HepG2 (cell line): ENCODE data around the gene UST. TPM values are rescaled to one million over a fixed set of nuclear protein-coding genes. Genes with fewer than 3 reads are reported as not detected.

ENCODE experiments used
- ATAC-seq: fragments of 200-7000 bp; cut with Tn5 transposase; 3 replicates; pipeline ENCODE4 v1.9.1; 2020; ENCODE audit warnings: mild to moderate bottlenecking, moderate library complexity
- BruUV-seq: library from RNA; stranded (reverse); fragments of 400-500 nt; replicated peaks from 2 replicates; lab custom pipeline; 2021; lab: Mats Ljungman, UMichigan
- CTCF ChIA-PET: fragments of 300-600 bp; formaldehyde crosslinking; extraction: SDS; loops from one replicate; lab custom pipeline; 2021; ENCODE audit warnings: low total read pairs, inconsistent platforms, low intra/inter-chr PET ratio; lab: Yijun Ruan, JAX
- POLR2A ChIA-PET: fragments of 350-600 bp; sonication (Branson Sonifier 250); formaldehyde crosslinking; loops from one replicate; lab custom pipeline; 2020; ENCODE audit warnings: antibody characterized with exemption, inconsistent platforms; lab: Yijun Ruan, JAX
- DNase-seq: peaks from one replicate; pipeline ENCODE4 v3.0.0-alpha.2; 2015; ENCODE audit warnings: low spot score
- FAIRE-seq: peaks from 3 replicates; lab custom pipeline; 2011; peaks lifted over from hg19 to GRCh38; lab: Jason Lieb, UNC
- H2AFZ ChIP-seq: one replicate; pipeline ENCODE4 v1.6.1; 2011; ENCODE audit warnings: low read length, inconsistent platforms
- H3K27ac ChIP-seq: fragments of 300-600 bp; 3 replicates; pipeline ENCODE4 v1.8.0; 2011; ENCODE audit warnings: mixed run types, mild to moderate bottlenecking, mixed read lengths, low read length, inconsistent platforms; ENCODE audit not compliant: insufficient read depth; ENCODE audit errors: extremely low read length
- H3K27me3 ChIP-seq, 2 experiments: fragments of 200-600 bp in 1 of 2; 2 replicates in 1 of 2; 3 replicates in 1 of 2; pipeline versions ENCODE4 v1.6.0 to v1.8.0; 2011; ENCODE audit warnings: low read length in 2 of 2, mild to moderate bottlenecking in 2 of 2, moderate library complexity in 2 of 2, inconsistent platforms in 1 of 2; ENCODE audit not compliant: insufficient read depth in 2 of 2, control insufficient read depth in 1 of 2
- H3K36me3 ChIP-seq, 2 experiments: fragments of 200-600 bp in 1 of 2; replicated peaks in 1 of 2; 2 replicates in 1 of 2; 3 replicates in 1 of 2; pipeline versions ENCODE4 v1.5.1 to v1.8.0; 2011; ENCODE audit warnings: low read length in 2 of 2, inconsistent platforms in 1 of 2; ENCODE audit not compliant: insufficient read depth in 2 of 2, control insufficient read depth in 1 of 2
- H3K4me1 ChIP-seq: 2 replicates; pipeline ENCODE4 v1.5.1; 2012; ENCODE audit warnings: low read length, inconsistent platforms; ENCODE audit not compliant: insufficient read depth
- H3K4me2 ChIP-seq: 2 replicates; pipeline ENCODE4 v1.6.0; 2011; ENCODE audit warnings: low read depth, low read length, inconsistent platforms
- H3K4me3 ChIP-seq, 3 experiments: fragments of 200-600 bp in 1 of 3; sonication (generic), shearing (Covaris generic) in 1 of 3; replicated peaks in 1 of 3; 2 replicates each; pipeline ENCODE4 v1.5.1; 2011 to 2016; ENCODE audit warnings: low read length in 3 of 3, inconsistent platforms in 2 of 3, low read depth in 2 of 3, mild to moderate bottlenecking in 2 of 3, control low read depth in 1 of 3, mixed read lengths in 1 of 3; ENCODE audit not compliant: insufficient read depth in 1 of 3
- H3K79me2 ChIP-seq: one replicate; pipeline ENCODE4 v1.6.1; 2011; ENCODE audit warnings: low read length, inconsistent platforms; ENCODE audit not compliant: insufficient read depth
- H3K9ac ChIP-seq: 2 replicates; pipeline ENCODE4 v1.6.0; 2011; ENCODE audit warnings: mild to moderate bottlenecking, low read depth, low read length, inconsistent platforms; ENCODE audit not compliant: insufficient read depth
- H3K9me3 ChIP-seq: 2 replicates; pipeline ENCODE4 v1.5.1; 2012; ENCODE audit warnings: mild to moderate bottlenecking, low read length
- H4K20me1 ChIP-seq: 2 replicates; pipeline ENCODE4 v1.6.0; 2011; ENCODE audit warnings: inconsistent platforms, mild to moderate bottlenecking, low read length, moderate library complexity; ENCODE audit not compliant: insufficient read depth
- EHMT2 ChIP-seq: fragments of 200-600 bp; sonication (generic); IDR thresholded peaks from 2 replicates; pipeline ENCODE4 v1.7.0; 2017; ENCODE audit warnings: antibody characterized with exemption, low read depth, low read length, borderline replicate concordance
- MATR3 ChIP-seq: sonication (generic); formaldehyde crosslinking; IDR thresholded peaks from 2 replicates; pipeline ENCODE4 v1.4.0; 2020; ENCODE audit warnings: missing genetic modification reagents
- RBFOX2 ChIP-seq: fragments of 200-400 bp; formaldehyde crosslinking; IDR thresholded peaks from 2 replicates; pipeline ENCODE4 v1.6.1; 2017; ENCODE audit warnings: low read depth, mild to moderate bottlenecking, low read length
- ZFY ChIP-seq: sonication (generic); formaldehyde crosslinking; IDR thresholded peaks from 2 replicates; pipeline ENCODE4 v1.4.0; 2020; ENCODE audit warnings: missing genetic modification reagents
- ZNF136 ChIP-seq: sonication (generic); formaldehyde crosslinking; IDR thresholded peaks from 2 replicates; pipeline ENCODE4 v1.8.1; 2022; ENCODE audit warnings: low read depth, mild to moderate bottlenecking, moderate library complexity, missing genetic modification reagents
- ZNF510 ChIP-seq: sonication (generic); formaldehyde crosslinking; IDR thresholded peaks from 2 replicates; pipeline ENCODE4 v1.4.0; 2020; ENCODE audit warnings: low read depth, mild to moderate bottlenecking, missing genetic modification reagents
- ZNF558 ChIP-seq: sonication (generic); formaldehyde crosslinking; IDR thresholded peaks from 2 replicates; pipeline ENCODE4 v1.9.0; 2022; ENCODE audit warnings: mild to moderate bottlenecking, missing genetic modification reagents, borderline replicate concordance
- ZSCAN12 ChIP-seq: sonication (generic); formaldehyde crosslinking; IDR thresholded peaks from 2 replicates; pipeline ENCODE4 v1.9.0; 2021; ENCODE audit warnings: mild to moderate bottlenecking, missing genetic modification reagents
- WGBS: methylation state at CpG from one replicate; pipeline ENCODE4 v1.1.6; 2017; ENCODE audit warnings: low lambda C conversion rate; 5-methylcytosine and 5-hydroxymethylcytosine counted together
- in situ Hi-C: cut with HindIII; loops from 2 replicates; pipeline ENCODE4 v1.10.0; 2017; ENCODE audit warnings: low pct_unique_long_range_greater_than_20kb; ENCODE audit not compliant: extremely low pct_ligation_motif_present
- intact Hi-C: fragments of 100-400 bp; cut with micrococcal nuclease; formaldehyde crosslinking; loops from one replicate; pipeline ENCODE4 v1.10.0; 2022; ENCODE audit not compliant: unreplicated experiment
- polyA plus RNA-seq, 8 experiments: library from polyadenylated mRNA; depleted of rRNA in 3 of 8; stranded (reverse) in 7 of 8; unstranded in 1 of 8; fragments of >200 nt; fragmentation: Illumina TruSeq in 4 of 8; extraction: Trizol in 4 of 8; gene quantifications; 2 replicates each; pipeline versions ENCODE4 v1.2.1 to v1.2.3, GENCODE V29; 2011 to 2016; ENCODE audit warnings: low read depth in 4 of 8, missing spikeins in 1 of 8, mixed read lengths in 1 of 8; ENCODE audit not compliant: insufficient read depth in 1 of 8
- total RNA-seq, 5 experiments: library from RNA; depleted of rRNA; stranded (reverse); fragments of >200 nt; fragmentation: Illumina TruSeq; extraction: Trizol; gene quantifications; 2 replicates each; pipeline ENCODE4 v1.2.3, GENCODE V29; 2016; ENCODE audit warnings: low read depth in 1 of 5
- TF ChIP-seq, protein P1 (sequence below): sonication (generic); formaldehyde crosslinking; IDR thresholded peaks from 2 replicates; pipeline ENCODE4 v1.9.0; 2021; ENCODE audit warnings: missing genetic modification reagents, borderline replicate concordance

UST gene
- total and polyA plus RNA-seq, 2 of the 13 experiments (the other 11 are each of a cell fraction or from before 2014, with no cell fraction given) = 0.27 TPM; not detected in 1

GRCh38 chr6:148998704-148999103 is 251.9 kb downstream of the UST start:
- DNase-seq = no peak
- 33% methylated on average over 4 of the region's 4 CpGs for WGBS
- no peak overlapping the region for H3K4me3 ChIP-seq
- no peak for FAIRE-seq
- BruUV-seq = no TSS peak
- peaks cover 21% of the 10 kb centered on the region for H3K9me3 ChIP-seq
- H2AFZ ChIP-seq = no peak overlapping the region
- no peak; the same call in 2 of the 3 replicates for ATAC-seq
- no peaks in the 10 kb centered on the region for H4K20me1 ChIP-seq
- H3K4me2 ChIP-seq = no peak overlapping the region
- 0 out of 5 replicates have a peak, but pooled peaks cover 0 to under 1% of the 10 kb centered on the region in 2 experiments for H3K27me3 ChIP-seq
- intact Hi-C loops (no loop called here), in situ Hi-C loops (no loop called here)
- ChIA-PET CTCF (no interaction called here), POLR2A (no interaction called here)
- H3K27ac ChIP-seq = no peak overlapping the region
- H3K36me3 ChIP-seq = no peaks in the 10 kb centered on the region
- H3K9ac ChIP-seq = no peak overlapping the region
- no peaks in the 10 kb centered on the region for H3K4me1 ChIP-seq
- TF ChIP-seq ZSCAN12 (CRISPR knock-in tag) (no peak), ZFY (CRISPR knock-in tag) (no peak), ZNF136 (CRISPR knock-in tag) (no peak), ZNF510 (CRISPR knock-in tag) (no peak), ZNF558 (CRISPR knock-in tag) (no peak), MATR3 (CRISPR knock-in tag) (no peak), EHMT2 (no peak), RBFOX2 (no peak)
- TF ChIP-seq, protein P1, sequence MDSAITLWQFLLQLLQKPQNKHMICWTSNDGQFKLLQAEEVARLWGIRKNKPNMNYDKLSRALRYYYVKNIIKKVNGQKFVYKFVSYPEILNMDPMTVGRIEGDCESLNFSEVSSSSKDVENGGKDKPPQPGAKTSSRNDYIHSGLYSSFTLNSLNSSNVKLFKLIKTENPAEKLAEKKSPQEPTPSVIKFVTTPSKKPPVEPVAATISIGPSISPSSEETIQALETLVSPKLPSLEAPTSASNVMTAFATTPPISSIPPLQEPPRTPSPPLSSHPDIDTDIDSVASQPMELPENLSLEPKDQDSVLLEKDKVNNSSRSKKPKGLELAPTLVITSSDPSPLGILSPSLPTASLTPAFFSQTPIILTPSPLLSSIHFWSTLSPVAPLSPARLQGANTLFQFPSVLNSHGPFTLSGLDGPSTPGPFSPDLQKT (CRISPR knock-in tag) = no peak
- no peaks in the 10 kb centered on the region for H3K79me2 ChIP-seq
